GM12878 (cell line): ENCODE measurements around the gene EOMES. TPM values are rescaled to one million over a fixed set of nuclear protein-coding genes. Genes with fewer than 3 reads are reported as not detected.

Experiments used
- ATAC-seq: fragments of 200-7000 bp; cut with Tn5 transposase; 3 replicates; pipeline ENCODE4 v1.9.1; 2020; ENCODE audit warnings: mild to moderate bottlenecking, moderate library complexity
- BruUV-seq: library from RNA; stranded (reverse); fragments of 400-500 nt; replicated peaks from 2 replicates; lab custom pipeline; 2021; lab: Mats Ljungman, UMichigan
- CTCF ChIA-PET: fragments of 300-600 bp; sonication (Branson Sonifier 250); formaldehyde crosslinking; extraction: SDS; loops from one replicate; lab custom pipeline; 2021; ENCODE audit warnings: inconsistent platforms; lab: Yijun Ruan, JAX
- POLR2A ChIA-PET: fragments of 350-600 bp; formaldehyde crosslinking; extraction: SDS; loops from one replicate; lab custom pipeline; 2021; ENCODE audit warnings: inconsistent platforms; lab: Charles Lee
- RAD21 ChIA-PET: fragments of 300-600 bp; sonication (Branson Sonifier 250); formaldehyde crosslinking; loops from one replicate; lab custom pipeline; 2023; ENCODE audit warnings: antibody characterized with exemption; ENCODE audit not compliant: unreplicated experiment; lab: Charles Lee
- SMC1A ChIA-PET: fragments of 300-600 bp; sonication (Branson Sonifier 250); formaldehyde crosslinking; loops from one replicate; lab custom pipeline; 2023; ENCODE audit not compliant: unreplicated experiment, uncharacterized antibody; lab: Charles Lee
- DNase-seq: peaks from one replicate; pipeline ENCODE4 v3.0.0-alpha.2; 2011; ENCODE audit warnings: low read depth, low spot score
- FAIRE-seq: peaks from 3 replicates; lab custom pipeline; 2011; peaks lifted over from hg19 to GRCh38; lab: Jason Lieb, UNC
- H2AFZ ChIP-seq: 2 replicates; pipeline ENCODE4 v1.6.0; 2011; ENCODE audit warnings: low read depth, low read length, control low read depth; ENCODE audit not compliant: control insufficient read depth
- H3K27ac ChIP-seq: 2 replicates; pipeline ENCODE4 v1.5.1; 2011; ENCODE audit warnings: control low read depth; ENCODE audit not compliant: control insufficient read depth, insufficient read depth
- H3K27me3 ChIP-seq, 2 experiments: replicated peaks in 1 of 2; 2 replicates each; pipeline versions ENCODE4 v1.6.0 to v1.6.1; 2011; ENCODE audit warnings: low read length in 1 of 2; ENCODE audit not compliant: control insufficient read depth in 2 of 2, insufficient read depth in 2 of 2
- H3K36me3 ChIP-seq, 2 experiments: 2 replicates each; pipeline ENCODE4 v1.5.1; 2011; ENCODE audit warnings: low read length in 1 of 2; ENCODE audit not compliant: control insufficient read depth in 2 of 2, insufficient read depth in 2 of 2
- H3K4me1 ChIP-seq: 2 replicates; pipeline ENCODE4 v1.6.1; 2011; ENCODE audit warnings: mild to moderate bottlenecking, low read length, moderate library complexity, mixed read lengths; ENCODE audit not compliant: control insufficient read depth, insufficient read depth
- H3K4me2 ChIP-seq: 2 replicates; pipeline ENCODE4 v1.6.0; 2011; ENCODE audit warnings: control low read depth; ENCODE audit not compliant: control insufficient read depth, insufficient read depth
- H3K4me3 ChIP-seq: fragments of 200-600 bp; sonication (generic); 2 replicates; pipeline ENCODE4 v1.5.1; 2016
- H3K79me2 ChIP-seq: 2 replicates; pipeline ENCODE4 v1.6.0; 2011; ENCODE audit warnings: low read length; ENCODE audit not compliant: control insufficient read depth, insufficient read depth
- H3K9ac ChIP-seq: 2 replicates; pipeline ENCODE4 v1.8.0; 2011; ENCODE audit warnings: low read length, control low read depth, mixed read lengths; ENCODE audit not compliant: control insufficient read depth, insufficient read depth
- H3K9me3 ChIP-seq: replicated peaks from 3 replicates; pipeline ENCODE4 v1.5.1; 2011; ENCODE audit warnings: mild to moderate bottlenecking, low read length; ENCODE audit not compliant: control insufficient read depth, insufficient read depth
- H4K20me1 ChIP-seq: 2 replicates; pipeline ENCODE4 v1.6.0; 2011; ENCODE audit not compliant: control insufficient read depth, insufficient read depth
- CREM ChIP-seq: IDR thresholded peaks from 2 replicates; pipeline ENCODE4 v1.6.1; 2014; ENCODE audit warnings: antibody characterized with exemption, low read depth
- GABPA ChIP-seq: IDR thresholded peaks from 2 replicates; pipeline ENCODE4 v1.6.1; 2014; ENCODE audit warnings: antibody characterized with exemption, low read depth, mild to moderate bottlenecking, inconsistent platforms
- IKZF1 ChIP-seq: fragments of 450-650 bp; conservative IDR thresholded peaks from 2 replicates; pipeline ENCODE4 v1.6.1; 2017; ENCODE audit warnings: antibody characterized with exemption, mild to moderate bottlenecking
- IRF4 ChIP-seq: IDR thresholded peaks from 2 replicates; pipeline ENCODE4 v1.6.1; 2011; ENCODE audit warnings: low read depth, low read length
- MEF2B ChIP-seq: fragments of 450-650 bp; IDR thresholded peaks from 2 replicates; pipeline ENCODE4 v1.6.1; 2018; ENCODE audit warnings: mild to moderate bottlenecking, moderate library complexity; ENCODE audit not compliant: partially characterized antibody, poor library complexity, severe bottlenecking
- SMAD1 ChIP-seq: fragments of 450-650 bp; IDR thresholded peaks from 2 replicates; pipeline ENCODE4 v1.6.1; 2018; ENCODE audit warnings: mild to moderate bottlenecking, low read depth; ENCODE audit not compliant: partially characterized antibody
- YY1 ChIP-seq: IDR thresholded peaks from 2 replicates; pipeline ENCODE4 v1.6.1; 2011; ENCODE audit warnings: low read depth, mild to moderate bottlenecking, low read length
- WGBS: methylation state at CpG from one replicate; pipeline ENCODE4 v1.1.6; 2016; ENCODE audit warnings: low lambda C conversion rate; ENCODE audit not compliant: insufficient replicate concordance, insufficient coverage; ENCODE audit errors: missing lambda C conversion rate; 5-methylcytosine and 5-hydroxymethylcytosine counted together
- in situ Hi-C: fragments of 300-500 bp; cut with MboI; formaldehyde crosslinking; loops from 9 replicates; pipeline ENCODE4 v1.14.3; 2018; ENCODE audit warnings: mixed read lengths
- intact Hi-C: fragments of 100-400 bp; cut with micrococcal nuclease; formaldehyde crosslinking; loops from one replicate; pipeline ENCODE4 v1.14.2; 2022; ENCODE audit not compliant: unreplicated experiment
- polyA plus RNA-seq, 11 experiments: library from polyadenylated mRNA; depleted of rRNA in 4 of 11; unstranded in 6 of 11; stranded (reverse) in 5 of 11; fragments of >200 nt; fragmentation: Nextera tagmentation in 4 of 11; fragmentation: Illumina TruSeq in 1 of 11; extraction: Ambion mirVana in 4 of 11; extraction: Trizol in 1 of 11; gene quantifications; 1 replicate in 1 of 11; 2 replicates in 10 of 11; pipeline versions ENCODE4 v1.2.1 to v1.2.3, GENCODE V29; 2011 to 2016; ENCODE audit warnings: inconsistent platforms in 2 of 11, missing spikeins in 2 of 11, low read depth in 1 of 11
- total RNA-seq, 4 experiments: library from RNA; depleted of rRNA in 3 of 4; stranded (reverse); fragments of >200 nt in 3 of 4; fragmentation: Illumina TruSeq in 1 of 4; extraction: Trizol in 1 of 4; gene quantifications; 2 replicates each; pipeline versions ENCODE4 v1.2.1 to v1.2.3, GENCODE V29; 2013 to 2021
- TF ChIP-seq, protein P1 (sequence below), 3 experiments: IDR thresholded peaks in 2 of 3; conservative IDR thresholded peaks in 1 of 3; 2 replicates each; pipeline ENCODE4 v1.5.1; 2011; ENCODE audit warnings: low read depth in 3 of 3, low read length in 3 of 3, mild to moderate bottlenecking in 3 of 3, control low read depth in 2 of 3, moderate library complexity in 2 of 3, inconsistent platforms in 1 of 3, mixed read lengths in 1 of 3; ENCODE audit not compliant: control insufficient read depth in 2 of 3, insufficient read depth in 1 of 3; ENCODE audit errors: extremely low read depth in 1 of 3

EOMES gene
- total and polyA plus RNA-seq, 10 of the 15 experiments (the other 5 are each of a cell fraction or from before 2014, with no cell fraction given), result 1.5 to 178 (median 4.5) TPM

DNA sequence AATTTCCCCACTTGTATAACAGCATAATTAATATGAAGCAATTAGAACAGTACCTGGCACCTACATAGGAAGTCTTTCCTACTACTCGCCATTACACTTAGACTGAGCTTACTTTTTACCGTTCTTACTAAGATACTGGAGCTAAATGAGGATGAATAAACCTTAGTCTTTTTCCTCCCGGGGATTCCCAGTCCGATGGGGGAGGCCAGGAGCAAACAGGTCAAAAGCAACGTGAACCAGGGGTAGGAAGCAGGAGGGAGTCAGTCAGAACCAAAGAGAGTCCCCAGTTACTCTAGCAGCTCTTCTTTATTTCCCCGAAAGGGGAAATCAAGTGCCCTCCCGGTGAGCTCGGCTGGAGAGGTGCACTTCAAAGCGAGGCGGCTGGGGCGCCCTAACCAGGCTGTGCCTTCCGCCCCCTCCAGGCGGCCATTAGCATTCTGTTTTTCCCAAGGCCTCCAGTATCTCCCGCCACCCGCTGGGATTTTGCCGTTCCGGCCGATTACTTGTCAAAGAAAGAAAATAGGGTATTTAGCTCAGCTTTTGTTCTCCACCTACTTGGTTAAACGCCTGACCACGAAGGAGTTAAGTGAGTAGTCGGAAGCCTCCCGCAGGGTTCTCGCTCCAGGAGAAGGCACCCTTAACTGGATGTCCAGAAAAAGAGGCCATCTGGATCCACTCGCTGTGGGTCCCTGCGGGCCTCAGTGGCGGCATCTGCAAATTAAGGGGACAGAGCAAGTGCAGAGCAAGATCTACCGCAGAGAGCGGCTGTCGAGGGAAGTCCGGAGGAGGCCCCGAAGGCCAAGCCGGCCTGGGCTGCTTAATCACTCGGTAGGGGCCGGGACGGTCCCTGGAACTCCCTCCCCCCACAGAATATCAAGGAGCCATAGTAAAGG, 6.3 kb upstream of the EOMES start:
- H3K4me3 ChIP-seq, result no peak overlapping the region
- intact Hi-C loops, result no loop called here

More for the DNA sequence above, 6.3 kb upstream of the EOMES start:
- no peak for DNase-seq
- in situ Hi-C loops, result no loop called here
- Histone ChIP-seq H3K4me2 (peak overlapping the region; percentile 15; the same call in 1 of the 2 replicates), H2AFZ (no peak overlapping the region), H3K27ac (no peak overlapping the region), H3K36me3 (no peaks in the 10 kb centered on the region), H3K9ac (no peak overlapping the region), H3K9me3 (no peaks in the 10 kb centered on the region), H3K4me1 (no peaks in the 10 kb centered on the region), H4K20me1 (no peaks in the 10 kb centered on the region)
- ChIA-PET CTCF (interaction anchor here (0.7 to 3.3 kb wide), 8 partner anchors 8 to 600 kb away, joined by 3 to 18 read pairs (median 6); no protein-coding TSS in a partner anchor), SMC1A (interaction anchor here (0.6 to 2.3 kb wide), 24 partner anchors 8 to 608 kb away, joined by 3 to 7 read pairs (median 3); no protein-coding TSS in a partner anchor), RAD21 (interaction anchor here (1.0 to 3.1 kb wide), 6 partner anchors 12 to 162 kb away, joined by 3 to 14 read pairs (median 5); no protein-coding TSS in a partner anchor)
- FAIRE-seq, result no peak
- TF ChIP-seq, protein P1, sequence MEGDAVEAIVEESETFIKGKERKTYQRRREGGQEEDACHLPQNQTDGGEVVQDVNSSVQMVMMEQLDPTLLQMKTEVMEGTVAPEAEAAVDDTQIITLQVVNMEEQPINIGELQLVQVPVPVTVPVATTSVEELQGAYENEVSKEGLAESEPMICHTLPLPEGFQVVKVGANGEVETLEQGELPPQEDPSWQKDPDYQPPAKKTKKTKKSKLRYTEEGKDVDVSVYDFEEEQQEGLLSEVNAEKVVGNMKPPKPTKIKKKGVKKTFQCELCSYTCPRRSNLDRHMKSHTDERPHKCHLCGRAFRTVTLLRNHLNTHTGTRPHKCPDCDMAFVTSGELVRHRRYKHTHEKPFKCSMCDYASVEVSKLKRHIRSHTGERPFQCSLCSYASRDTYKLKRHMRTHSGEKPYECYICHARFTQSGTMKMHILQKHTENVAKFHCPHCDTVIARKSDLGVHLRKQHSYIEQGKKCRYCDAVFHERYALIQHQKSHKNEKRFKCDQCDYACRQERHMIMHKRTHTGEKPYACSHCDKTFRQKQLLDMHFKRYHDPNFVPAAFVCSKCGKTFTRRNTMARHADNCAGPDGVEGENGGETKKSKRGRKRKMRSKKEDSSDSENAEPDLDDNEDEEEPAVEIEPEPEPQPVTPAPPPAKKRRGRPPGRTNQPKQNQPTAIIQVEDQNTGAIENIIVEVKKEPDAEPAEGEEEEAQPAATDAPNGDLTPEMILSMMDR (IDR thresholded peaks at IDR 0.05 in 2 of 3, conservative IDR thresholded peaks at IDR 0.05 in 1 of 3; ENCODE audit: control insufficient read depth in 2 of 3, extremely low read depth in 1 of 3, insufficient read depth in 1 of 3, low read depth in 3 of 3, low read length in 3 of 3), result peak in 1 of 3 experiments; percentile 16; a peak in 2 of 6 replicates
- TF ChIP-seq CREM (no peak), SMAD1 (no peak), IKZF1 (peak; percentile 37; the same call in 1 of the 2 replicates), IRF4 (no peak), MEF2B (no peak), YY1 (0 out of 2 replicates have a peak, but pooled peaks have one; percentile 10), GABPA (no peak)
- TF ChIP-seq, all 136 proteins: peak for 3
- WGBS, result 12% methylated on average over 35 of the region's 35 CpGs
- POLR2A ChIA-PET, result interaction anchor here (0.6 to 1.1 kb wide), 3 partner anchors 140 to 616 kb away, joined by 3 read pairs; no protein-coding TSS in a partner anchor
- peak; percentile 63 for ATAC-seq
- BruUV-seq, result no TSS peak
- Histone ChIP-seq H3K79me2 (no peaks in the 10 kb centered on the region), H3K27me3 (peaks cover 8 to 26% of the 10 kb centered on the region in 2 experiments)
